Fibroblast of villous mesenchyme (primary cell): ENCODE results near the gene NODAL. TPM values are rescaled to one million over a fixed set of nuclear protein-coding genes. Genes with fewer than 3 reads are reported as not detected.
A peak's percentile ranks its signal among the peaks of the same experiment; 100 is the strongest.
"Not testable (repeated sequence)": the region's sequence is repeated elsewhere in the genome, so short reads cannot be mapped to it uniquely, and the experiment has no call there.

Source experiments
- DNase-seq: peaks from one replicate; pipeline ENCODE4 v3.0.0-alpha.2; 2010; ENCODE audit warnings: low read depth
- H3K4me3 ChIP-seq: 2 replicates; pipeline ENCODE4 v1.5.1; 2011; ENCODE audit warnings: low read depth, mild to moderate bottlenecking, low read length
- total RNA-seq: library from RNA; depleted of rRNA; stranded (reverse); fragments of >200 nt; gene quantifications from 2 replicates; pipeline ENCODE4 v1.2.3, GENCODE V29; 2012
- TF ChIP-seq, protein P1 (sequence below): IDR thresholded peaks from 2 replicates; pipeline ENCODE4 v1.5.1; 2012; ENCODE audit warnings: low read depth, mild to moderate bottlenecking, low read length; ENCODE audit not compliant: insufficient read depth

The NODAL gene
- total RNA-seq, result not detected in 2 replicates

DNA sequence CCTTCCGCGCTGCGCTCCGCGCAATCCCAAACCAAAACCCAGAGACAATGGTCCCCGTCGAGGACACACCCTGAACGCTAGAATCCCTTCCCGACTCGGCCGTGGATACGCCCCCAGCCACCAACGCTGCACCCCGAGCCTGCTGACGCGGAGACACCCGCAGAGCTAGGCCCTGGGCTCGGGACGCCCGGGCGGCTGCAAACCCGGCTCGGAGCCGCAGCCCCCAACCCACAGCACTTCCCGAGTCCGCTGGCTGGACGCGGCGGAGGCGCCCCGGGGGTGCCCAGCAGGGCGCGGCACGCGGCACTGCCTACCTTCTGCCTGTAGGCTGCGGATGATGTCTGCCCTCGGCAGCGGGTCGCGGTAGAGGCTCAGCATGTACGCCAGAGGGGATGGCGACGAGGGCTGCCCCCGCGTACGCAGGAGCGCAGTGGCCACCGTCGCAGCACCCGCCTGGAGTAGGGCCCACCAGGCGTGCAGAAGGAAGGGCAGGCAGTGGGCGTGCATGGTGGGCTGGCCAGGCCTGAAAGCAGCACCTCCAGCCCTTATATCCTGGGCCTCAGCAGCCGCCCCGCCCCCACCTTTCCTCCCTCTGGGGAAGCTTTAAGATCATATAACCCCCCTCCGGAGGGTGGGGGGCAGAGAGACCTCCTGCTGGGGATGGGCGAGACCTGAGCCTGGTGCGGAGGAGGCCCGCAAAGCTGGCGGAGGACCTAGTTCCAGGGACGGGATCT, at the start of gene NODAL:
TSS of gene NODAL (minus strand) at position 521 of the 734 bp plus-strand sequence. CDS start at position 507, 14 bp downstream.
- TF ChIP-seq, protein P1, sequence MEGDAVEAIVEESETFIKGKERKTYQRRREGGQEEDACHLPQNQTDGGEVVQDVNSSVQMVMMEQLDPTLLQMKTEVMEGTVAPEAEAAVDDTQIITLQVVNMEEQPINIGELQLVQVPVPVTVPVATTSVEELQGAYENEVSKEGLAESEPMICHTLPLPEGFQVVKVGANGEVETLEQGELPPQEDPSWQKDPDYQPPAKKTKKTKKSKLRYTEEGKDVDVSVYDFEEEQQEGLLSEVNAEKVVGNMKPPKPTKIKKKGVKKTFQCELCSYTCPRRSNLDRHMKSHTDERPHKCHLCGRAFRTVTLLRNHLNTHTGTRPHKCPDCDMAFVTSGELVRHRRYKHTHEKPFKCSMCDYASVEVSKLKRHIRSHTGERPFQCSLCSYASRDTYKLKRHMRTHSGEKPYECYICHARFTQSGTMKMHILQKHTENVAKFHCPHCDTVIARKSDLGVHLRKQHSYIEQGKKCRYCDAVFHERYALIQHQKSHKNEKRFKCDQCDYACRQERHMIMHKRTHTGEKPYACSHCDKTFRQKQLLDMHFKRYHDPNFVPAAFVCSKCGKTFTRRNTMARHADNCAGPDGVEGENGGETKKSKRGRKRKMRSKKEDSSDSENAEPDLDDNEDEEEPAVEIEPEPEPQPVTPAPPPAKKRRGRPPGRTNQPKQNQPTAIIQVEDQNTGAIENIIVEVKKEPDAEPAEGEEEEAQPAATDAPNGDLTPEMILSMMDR, result no peak
- no peak for DNase-seq
- H3K4me3 ChIP-seq, result no peak within 1 kb of the TSS

- TF ChIP-seq, protein P1, result no peak
- DNase-seq, result no peak
- no peak overlapping the region for H3K4me3 ChIP-seq
Measured at GRCh38 chr10:70490142-70490541, 48.7 kb upstream of the NODAL start.

GRCh38 chr10:70487824-70488223, 46.3 kb upstream of the NODAL start:
- TF ChIP-seq, protein P1, result no peak
- H3K4me3 ChIP-seq, result no peak overlapping the region
- DNase-seq, result no peak

- not testable (repeated sequence) for H3K4me3 ChIP-seq, DNase-seq
Measured at GRCh38 chr10:70483872-70484271, 42.4 kb upstream of the NODAL start.

- TF ChIP-seq, protein P1, result no peak
- H3K4me3 ChIP-seq, result no peak overlapping the region
- no peak for DNase-seq
Measured at GRCh38 chr10:70482982-70483760, 41.7 kb upstream of the NODAL start.

DNA sequence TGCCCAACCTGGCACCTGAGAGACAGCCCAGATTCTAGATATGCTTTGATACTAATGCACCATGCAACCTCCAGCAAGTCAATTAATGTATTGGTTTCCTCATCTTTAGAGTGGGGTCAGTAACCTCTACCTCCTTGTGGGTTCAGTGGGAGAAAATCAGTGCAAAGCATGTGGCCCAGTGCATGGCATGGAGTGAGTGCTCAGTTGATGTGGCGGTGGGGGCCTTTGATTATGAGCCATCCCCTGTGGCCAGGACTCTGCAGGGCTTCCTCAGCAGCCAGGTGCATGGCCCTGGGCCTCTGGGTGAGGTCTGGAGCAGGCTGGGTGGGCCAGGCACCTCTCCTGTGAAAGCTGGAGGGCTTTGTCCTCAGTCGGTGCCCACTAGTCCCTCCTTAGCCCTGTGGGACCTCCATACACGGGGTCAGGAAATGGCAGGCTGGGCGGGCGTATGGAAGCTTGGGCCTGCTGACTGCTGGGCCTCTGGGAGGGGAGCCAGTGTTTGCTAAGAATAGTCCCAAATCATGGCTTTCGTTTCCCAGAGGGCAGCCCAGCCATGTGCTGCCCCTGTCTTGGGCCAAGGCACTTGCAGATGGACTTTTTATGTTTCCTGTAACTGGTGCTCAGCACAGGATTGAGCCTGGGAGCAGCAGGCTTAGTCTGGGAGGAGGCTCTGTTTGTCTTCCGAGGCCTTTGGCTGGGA, 40.5 kb upstream of the NODAL start:
- DNase-seq, result peak; percentile 15
- TF ChIP-seq, protein P1, result no peak

GRCh38 chr10:70481105-70481504, 39.6 kb upstream of the NODAL start:
- TF ChIP-seq, protein P1, result no peak
- no peak overlapping the region for H3K4me3 ChIP-seq
- no peak for DNase-seq

More for the DNA sequence above, 40.5 kb upstream of the NODAL start:
- no peak overlapping the region for H3K4me3 ChIP-seq
